NOMO-1 treated with dmso at 0.1 percent for 144 hours (cell line): ENCODE data around the gene ACO2.

Experiments used
- DNase-seq: peaks from one replicate; lab custom pipeline; 2025; ENCODE audit not compliant: unreplicated experiment; lab: John Stamatoyannopoulos, UW

Gene ACO2

GRCh38 chr22:41522813-41523212 lies 53.9 kb downstream of the ACO2 start:
- DNase-seq = no peak

GRCh38 chr22:41523464-41524221 lies 54.7 kb downstream of the ACO2 start:
- DNase-seq = no peak

- no peak for DNase-seq
These were observed 55.3 kb downstream of the ACO2 start for GRCh38 chr22:41524251-41524661.

GRCh38 chr22:41524809-41525449 lies 56.0 kb downstream of the ACO2 start:
- no peak for DNase-seq

- no peak for DNase-seq
These were observed 56.7 kb downstream of the ACO2 start for GRCh38 chr22:41525450-41526225.

- DNase-seq = no peak
These were observed 57.4 kb downstream of the ACO2 start for GRCh38 chr22:41526226-41526829.

- DNase-seq = no peak
These were observed 58.2 kb downstream of the ACO2 start for GRCh38 chr22:41526830-41527799.

- no peak for DNase-seq
These were observed 59.3 kb downstream of the ACO2 start for GRCh38 chr22:41528132-41528766.

- DNase-seq = no peak
These were observed 60.1 kb downstream of the ACO2 start for GRCh38 chr22:41528938-41529561.

GRCh38 chr22:41530890-41531714 lies 62.2 kb downstream of the ACO2 start:
- DNase-seq = no peak

- DNase-seq = no peak
These were observed 63.0 kb downstream of the ACO2 start for GRCh38 chr22:41531715-41532477.

DNA sequence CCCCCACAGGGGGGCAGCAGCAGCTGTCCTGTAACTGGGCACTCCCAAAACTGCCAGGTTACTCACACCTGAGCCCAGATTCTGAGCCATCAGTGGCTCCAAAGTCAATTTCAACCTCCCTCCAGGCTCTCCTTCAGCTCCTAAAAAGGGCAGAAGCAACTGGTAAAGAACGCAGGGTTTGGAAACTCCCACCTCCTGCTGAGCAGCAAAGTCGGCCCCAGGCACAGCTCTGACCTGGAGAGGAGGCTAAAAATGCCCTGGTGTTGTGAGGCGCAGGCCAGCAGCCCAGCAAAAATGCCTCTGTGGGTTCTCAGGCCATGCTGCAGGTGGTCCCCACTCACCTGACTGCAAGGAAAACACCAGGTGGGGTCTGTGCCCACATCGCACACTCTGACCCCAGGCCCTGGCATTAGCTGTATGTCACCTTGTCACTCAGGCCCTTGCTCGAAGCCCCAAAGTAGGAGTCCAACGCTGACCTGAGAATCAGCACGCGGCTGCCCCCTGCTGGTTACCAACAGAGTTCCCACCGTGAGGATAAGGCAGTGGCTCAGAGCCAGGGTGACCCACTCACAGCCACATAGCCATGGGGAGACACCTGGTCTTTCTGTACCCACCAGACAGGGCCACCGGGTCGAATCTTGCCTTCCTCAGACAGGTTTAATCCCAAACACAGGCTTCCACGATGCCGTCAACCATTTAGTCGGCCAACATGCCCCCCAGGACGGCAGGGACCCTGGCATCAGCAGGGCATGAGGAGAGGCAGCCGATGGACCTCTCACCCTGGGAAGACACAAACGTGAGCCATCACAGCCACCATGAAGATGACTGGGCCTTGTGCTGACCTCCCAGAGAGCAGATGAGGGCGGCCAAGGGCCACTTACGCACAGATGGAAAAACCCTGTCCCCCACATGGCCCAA lies 64.2 kb downstream of the ACO2 start:
- DNase-seq = no peak

GRCh38 chr22:41534219-41534618 lies 65.3 kb downstream of the ACO2 start:
- DNase-seq = no peak

- no peak for DNase-seq
These were observed 66.3 kb downstream of the ACO2 start for GRCh38 chr22:41535244-41535643.

DNA sequence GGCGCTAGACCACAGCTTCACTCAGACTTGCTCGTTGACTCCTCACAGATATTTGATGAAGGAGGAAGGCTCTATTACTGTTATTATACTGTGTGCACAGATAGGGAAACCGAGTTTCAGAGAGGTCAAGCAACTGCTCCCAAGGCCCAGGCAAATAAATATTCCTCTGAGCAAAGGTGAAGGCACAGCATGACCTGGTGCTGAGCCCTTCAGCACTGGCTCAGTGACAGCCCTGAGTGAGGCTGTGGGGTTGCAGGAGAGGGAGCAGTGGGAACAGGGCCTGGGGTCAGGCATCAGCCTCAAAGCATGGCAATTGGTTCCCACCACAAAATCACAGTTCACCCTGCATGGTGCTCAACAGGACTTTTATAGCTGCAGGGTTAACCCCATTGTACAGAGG lies 68.3 kb downstream of the ACO2 start:
- DNase-seq = no peak

DNA sequence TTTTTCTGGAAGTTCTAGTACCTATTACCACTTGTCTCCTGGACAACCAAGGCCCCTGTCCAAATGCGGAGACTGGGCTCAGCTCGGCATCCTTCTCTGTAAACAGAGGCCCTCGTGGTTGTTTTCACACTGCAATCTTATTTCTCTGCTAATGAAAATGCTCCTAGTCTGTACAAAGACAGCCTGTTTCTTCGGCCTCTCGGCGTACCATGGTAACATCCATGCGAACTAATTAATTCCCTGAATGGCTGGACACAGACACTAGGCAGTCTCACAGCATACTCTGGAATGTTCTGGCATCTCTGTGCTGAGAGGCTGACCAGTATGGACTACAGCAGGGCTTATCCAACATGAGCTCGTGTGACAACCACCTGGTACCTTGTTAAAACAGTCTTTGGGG lies 69.7 kb downstream of the ACO2 start:
- no peak for DNase-seq
